ENCODE data around the gene GID8. TPM values are rescaled to one million over a fixed set of nuclear protein-coding genes. Genes with fewer than 3 reads are reported as not detected.

Gene GID8
- total and polyA plus RNA-seq, 2 donors (not counting 3 experiments of a cell fraction or from before 2014, with no cell fraction given): 25.3 to 34.6 TPM

- intact Hi-C loops (cut with micrococcal nuclease) (no loop called here), dilution Hi-C loops (cut with MboI; ENCODE audit: extremely low pct_ligation_motif_present, low sequenced_read_pairs) (no loop called here)
- H3K27me3 ChIP-seq (ENCODE audit: control insufficient read depth in 2 of 2, insufficient read depth in 2 of 2, low read length in 2 of 2): no peaks in the 10 kb centered on the region
- FAIRE-seq: no peak
- no peak overlapping the region for H2AFZ ChIP-seq (ENCODE audit: low read depth, low read length)
- no peaks in the 10 kb centered on the region for H3K9me1 ChIP-seq (replicated peaks; ENCODE audit: control insufficient read depth, extremely low read depth, insufficient read depth, low read length)
- peaks cover 5 to 7% of the 10 kb centered on the region in 2 experiments for H3K36me3 ChIP-seq (ENCODE audit: control insufficient read depth in 2 of 2, extremely low read depth in 1 of 2, insufficient read depth in 2 of 2, low read length in 2 of 2)
- H3K4me2 ChIP-seq (ENCODE audit: insufficient read depth, low read length): no peak overlapping the region
- ChIA-PET POLR2A (no interaction called here), CTCF (no interaction called here)
- no peak for DNase-seq (ENCODE audit: low read depth, low spot score)
- no peaks in the 10 kb centered on the region for H3K79me2 ChIP-seq (ENCODE audit: control insufficient read depth, insufficient read depth, low read length)
- no peaks in the 10 kb centered on the region for H4K20me1 ChIP-seq (replicated peaks; ENCODE audit: control insufficient read depth, extremely low read depth, insufficient read depth, low read length)
- BruUV-seq (replicated peaks): no TSS peak
- no peaks in the 10 kb centered on the region for H3K9me3 ChIP-seq (replicated peaks; ENCODE audit: control insufficient read depth, insufficient read depth, low read length)
- no peak for TF ChIP-seq FOS (IDR thresholded peaks at IDR 0.05; ENCODE audit: borderline replicate concordance, insufficient read depth, low read length)
- TF ChIP-seq GATA2 (IDR thresholded peaks at IDR 0.05; ENCODE audit: insufficient read depth, insufficient read length, low read depth, low read length): no peak
- H3K9ac ChIP-seq (replicated peaks; ENCODE audit: extremely low read depth, insufficient read depth, low read length): no peak overlapping the region
- no peaks in the 10 kb centered on the region for H3K4me1 ChIP-seq (ENCODE audit: control insufficient read depth, extremely low read depth, insufficient read depth, low read length)
- H3K4me3 ChIP-seq (replicated peaks in 1 of 3; ENCODE audit: insufficient read depth in 1 of 3, low read depth in 1 of 3, low read length in 3 of 3): no peak overlapping the region
- H3K27ac ChIP-seq (ENCODE audit: insufficient read depth, low read depth, low read length): no peak overlapping the region
Observed at GRCh38 chr20:62964700-62965099, 26.8 kb downstream of the GID8 start.

DNA sequence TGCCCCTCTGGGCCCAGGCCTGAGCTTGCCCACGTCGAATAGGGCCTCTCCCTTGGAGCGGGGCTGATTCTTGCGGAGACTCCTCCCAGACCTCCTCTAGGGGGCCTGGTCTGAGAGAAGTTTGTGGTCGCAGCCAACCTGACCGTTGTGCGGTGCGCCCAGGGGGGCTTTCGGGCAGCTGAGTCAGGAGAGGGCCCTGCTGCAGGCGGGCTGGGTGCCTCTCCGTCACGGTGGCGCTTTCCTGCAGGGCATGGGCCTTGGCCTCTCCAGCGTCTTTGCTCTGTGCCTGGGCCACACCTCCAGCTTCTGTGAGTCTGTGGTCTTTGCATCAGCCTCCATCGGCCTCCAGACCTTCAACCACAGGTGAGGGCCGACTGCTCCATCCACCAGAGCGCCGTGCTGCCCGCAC lies 27.4 kb downstream of the GID8 start:
- H3K27ac ChIP-seq (ENCODE audit: insufficient read depth, low read depth, low read length): no peak overlapping the region
- no TSS peak for BruUV-seq (replicated peaks)
- FAIRE-seq: no peak
- H3K4me1 ChIP-seq (ENCODE audit: control insufficient read depth, extremely low read depth, insufficient read depth, low read length): no peaks in the 10 kb centered on the region
- H3K9me1 ChIP-seq (replicated peaks; ENCODE audit: control insufficient read depth, extremely low read depth, insufficient read depth, low read length): no peaks in the 10 kb centered on the region
- TF ChIP-seq POLR2A (IDR thresholded peaks at IDR 0.05; ENCODE audit: low read depth, low read length): no peak
- TF ChIP-seq, protein P1, sequence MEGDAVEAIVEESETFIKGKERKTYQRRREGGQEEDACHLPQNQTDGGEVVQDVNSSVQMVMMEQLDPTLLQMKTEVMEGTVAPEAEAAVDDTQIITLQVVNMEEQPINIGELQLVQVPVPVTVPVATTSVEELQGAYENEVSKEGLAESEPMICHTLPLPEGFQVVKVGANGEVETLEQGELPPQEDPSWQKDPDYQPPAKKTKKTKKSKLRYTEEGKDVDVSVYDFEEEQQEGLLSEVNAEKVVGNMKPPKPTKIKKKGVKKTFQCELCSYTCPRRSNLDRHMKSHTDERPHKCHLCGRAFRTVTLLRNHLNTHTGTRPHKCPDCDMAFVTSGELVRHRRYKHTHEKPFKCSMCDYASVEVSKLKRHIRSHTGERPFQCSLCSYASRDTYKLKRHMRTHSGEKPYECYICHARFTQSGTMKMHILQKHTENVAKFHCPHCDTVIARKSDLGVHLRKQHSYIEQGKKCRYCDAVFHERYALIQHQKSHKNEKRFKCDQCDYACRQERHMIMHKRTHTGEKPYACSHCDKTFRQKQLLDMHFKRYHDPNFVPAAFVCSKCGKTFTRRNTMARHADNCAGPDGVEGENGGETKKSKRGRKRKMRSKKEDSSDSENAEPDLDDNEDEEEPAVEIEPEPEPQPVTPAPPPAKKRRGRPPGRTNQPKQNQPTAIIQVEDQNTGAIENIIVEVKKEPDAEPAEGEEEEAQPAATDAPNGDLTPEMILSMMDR (IDR thresholded peaks at IDR 0.05; ENCODE audit: extremely low read depth in 1 of 2, insufficient read depth in 1 of 2, low read depth in 1 of 2, low read length in 2 of 2): no peak
- no peak for TF ChIP-seq GATA2 (IDR thresholded peaks at IDR 0.05; ENCODE audit: insufficient read depth, insufficient read length, low read depth, low read length)
- TF ChIP-seq POLR2AphosphoS5 (IDR thresholded peaks at IDR 0.05; ENCODE audit: insufficient read depth, low read depth, low read length): no peak
- TF ChIP-seq FOS (IDR thresholded peaks at IDR 0.05; ENCODE audit: borderline replicate concordance, insufficient read depth, low read length): no peak
- TF ChIP-seq MYC (IDR thresholded peaks at IDR 0.05; ENCODE audit: low read depth, low read length): no peak
- no peak for TF ChIP-seq EZH2 (IDR thresholded peaks at IDR 0.05; ENCODE audit: borderline replicate concordance, low read depth, low read length, severe bottlenecking)
- TF ChIP-seq MAX (IDR thresholded peaks at IDR 0.05; ENCODE audit: insufficient read depth, insufficient read length): no peak
- no peak for TF ChIP-seq JUN (IDR thresholded peaks at IDR 0.05; ENCODE audit: borderline replicate concordance, insufficient read depth, insufficient read length, low read depth)
- H3K36me3 ChIP-seq (ENCODE audit: control insufficient read depth in 2 of 2, extremely low read depth in 1 of 2, insufficient read depth in 2 of 2, low read length in 2 of 2): peaks cover 5 to 7% of the 10 kb centered on the region in 2 experiments
- H3K9me3 ChIP-seq (replicated peaks; ENCODE audit: control insufficient read depth, insufficient read depth, low read length): no peaks in the 10 kb centered on the region
- H3K79me2 ChIP-seq (ENCODE audit: control insufficient read depth, insufficient read depth, low read length): no peaks in the 10 kb centered on the region
- POLR2A ChIA-PET: no interaction called here
- intact Hi-C loops (cut with micrococcal nuclease) (no loop called here), dilution Hi-C loops (cut with MboI; ENCODE audit: extremely low pct_ligation_motif_present, low sequenced_read_pairs) (no loop called here)
- no peak for DNase-seq (ENCODE audit: low read depth, low spot score)
- no peak overlapping the region for H2AFZ ChIP-seq (ENCODE audit: low read depth, low read length)
- no peaks in the 10 kb centered on the region for H3K27me3 ChIP-seq (ENCODE audit: control insufficient read depth in 2 of 2, insufficient read depth in 2 of 2, low read length in 2 of 2)
- H3K9ac ChIP-seq (replicated peaks; ENCODE audit: extremely low read depth, insufficient read depth, low read length): no peak overlapping the region
- H3K4me2 ChIP-seq (ENCODE audit: insufficient read depth, low read length): no peak overlapping the region
- CTCF ChIA-PET: interaction anchor here (1.1 to 1.2 kb wide), 3 partner anchors 14 to 43 kb away, joined by 3 read pairs; no protein-coding TSS in a partner anchor
- H3K4me3 ChIP-seq (replicated peaks in 1 of 3; ENCODE audit: insufficient read depth in 1 of 3, low read depth in 1 of 3, low read length in 3 of 3): no peak overlapping the region
- no peaks in the 10 kb centered on the region for H4K20me1 ChIP-seq (replicated peaks; ENCODE audit: control insufficient read depth, extremely low read depth, insufficient read depth, low read length)
